ENCODE measurements around the gene HOXA5.

Gene HOXA5

GRCh38 chr7:27131390-27131819 is 12.1 kb downstream of the HOXA5 start:
- DNase-seq, result no peak

- DNase-seq, result no peak
Measured at GRCh38 chr7:27130540-27131389, 12.7 kb downstream of the HOXA5 start, which contains the start of gene HOXA4. HOXA4 (minus strand) TSS chr7:27130757; CDS start chr7:27130733, 24 bp downstream.

- DNase-seq, result no peak
Measured at GRCh38 chr7:27129729-27130539, 13.5 kb downstream of the HOXA5 start.

GRCh38 chr7:27128776-27129728 is 14.4 kb downstream of the HOXA5 start:
- DNase-seq, result no peak

GRCh38 chr7:27128034-27128433 is 15.4 kb downstream of the HOXA5 start:
- DNase-seq, result no peak

GRCh38 chr7:27126596-27127327 is 16.7 kb downstream of the HOXA5 start:
- no peak for DNase-seq

- DNase-seq, result no peak
Measured at GRCh38 chr7:27125986-27126394, 17.5 kb downstream of the HOXA5 start.

GRCh38 chr7:27124902-27125689 is 18.4 kb downstream of the HOXA5 start:
- DNase-seq, result no peak

- no peak for DNase-seq
Measured at GRCh38 chr7:27124096-27124901, 19.2 kb downstream of the HOXA5 start.

- DNase-seq, result no peak
Measured at GRCh38 chr7:27123477-27124053, 19.9 kb downstream of the HOXA5 start.

GRCh38 chr7:27123007-27123476 is 20.4 kb downstream of the HOXA5 start:
- DNase-seq, result no peak

GRCh38 chr7:27122077-27122910 is 21.2 kb downstream of the HOXA5 start:
- DNase-seq, result no peak

GRCh38 chr7:27121684-27122076 is 21.8 kb downstream of the HOXA5 start:
- DNase-seq, result no peak

GRCh38 chr7:27119412-27119911 is 24.0 kb downstream of the HOXA5 start:
- no peak for DNase-seq

- DNase-seq, result no peak
Measured at GRCh38 chr7:27118580-27118979, 24.9 kb downstream of the HOXA5 start.

- DNase-seq, result no peak
Measured at GRCh38 chr7:27117887-27118491, 25.5 kb downstream of the HOXA5 start.

- no peak for DNase-seq
Measured at GRCh38 chr7:27116962-27117886, 26.3 kb downstream of the HOXA5 start.
